Left lung (tissue), 10 donors: ENCODE measurements around the gene ZNF383. TPM values are rescaled to one million over a fixed set of nuclear protein-coding genes. Genes with fewer than 3 reads are reported as not detected.
"Not testable (repeated sequence)": the region's sequence is repeated elsewhere in the genome, so short reads cannot be mapped to it uniquely, and the experiment has no call there.

ENCODE experiments used
- ATAC-seq: fragments of 200-7000 bp; cut with Tn5 transposase; one replicate; pipeline ENCODE4 v1.9.1; 2020; ENCODE audit warnings: moderate library complexity
- DNase-seq, 4 donors: peaks; one replicate each; pipeline ENCODE4 v3.0.0-alpha.2; 2013 to 2020
- H3K27ac ChIP-seq, 2 donors: fragments of 200-600 bp; sonication (generic) in 1 of 2; one replicate each; pipeline versions ENCODE4 v1.5.0 to v1.8.0; 2020 to 2021
- H3K27me3 ChIP-seq, 2 donors: fragments of 200-600 bp; sonication (generic) in 1 of 2; one replicate each; pipeline versions ENCODE4 v1.5.0 to v1.8.0; 2020 to 2021
- H3K36me3 ChIP-seq, 2 donors: fragments of 200-600 bp; sonication (generic) in 1 of 2; one replicate each; pipeline versions ENCODE4 v1.5.0 to v1.8.0; 2020 to 2021
- H3K4me1 ChIP-seq, 2 donors: fragments of 200-600 bp; one replicate each; pipeline ENCODE4 v1.8.0; 2021
- H3K4me3 ChIP-seq, 2 donors: fragments of 200-600 bp; sonication (generic) in 1 of 2; one replicate each; pipeline versions ENCODE4 v1.5.0 to v1.8.0; 2020 to 2021; ENCODE audit warnings: mild to moderate bottlenecking in 1 of 2
- H3K9me3 ChIP-seq, 2 donors: fragments of 200-600 bp; sonication (generic) in 1 of 2; one replicate each; pipeline versions ENCODE4 v1.5.0 to v1.8.0; 2020 to 2021
- intact Hi-C, 2 donors: fragments of 100-400 bp; cut with DNase I; formaldehyde crosslinking; loops; one replicate each; pipeline versions ENCODE4 v1.11.2 to v1.14.2; 2022
- polyA plus RNA-seq, 6 donors: library from polyadenylated mRNA; unstranded; fragments of 120-200 nt; gene quantifications; one replicate each; pipeline ENCODE4 v1.2.1, GENCODE V29; 2013; ENCODE audit not compliant: insufficient read length in 6 of 6
- total RNA-seq, 2 donors: library from RNA; stranded (reverse); fragmentation: NEBNext Ultra II Directional; extraction: Animal tissue kit (Norgen Biotek cat#: 25700); gene quantifications; one replicate each; pipeline ENCODE4 v1.2.1, GENCODE V29; 2021
- donor health status: DM: no; HTN: yes; CAD: no.
- donor health status: DM: no; HTN: no; CAD: no.

The ZNF383 gene
- total and polyA plus RNA-seq, 8 donors: 5.5 to 19.2 (median 15.5) TPM

DNA sequence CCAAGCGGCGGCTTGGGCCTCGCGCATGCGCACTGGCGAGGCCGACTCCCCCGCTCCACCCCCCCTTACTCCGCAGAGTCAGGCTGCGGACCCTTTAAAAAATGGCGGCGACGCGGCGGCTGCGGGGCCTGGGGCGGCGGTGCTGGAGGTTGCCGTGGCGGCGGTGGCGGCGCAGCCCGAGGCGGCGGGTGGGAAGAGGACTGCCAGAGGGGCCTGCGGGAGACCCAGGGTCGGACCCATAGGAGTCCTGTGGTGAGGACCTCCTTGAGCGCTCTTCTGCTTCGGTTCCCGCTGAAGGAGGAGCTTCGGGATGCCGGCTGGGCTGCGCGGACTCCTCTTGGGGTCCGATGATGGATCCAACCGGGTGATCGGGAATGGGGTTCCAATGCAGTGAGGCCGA lies 71.2 kb downstream of the ZNF383 start:
- peaks cover 0 to 13% of the 10 kb centered on the region in 2 donors for H3K9me3 ChIP-seq
- ATAC-seq, H3K4me3 ChIP-seq, H3K27ac ChIP-seq, H3K27me3 ChIP-seq, intact Hi-C loops, H3K36me3 ChIP-seq, H3K4me1 ChIP-seq: not testable (repeated sequence)
- DNase-seq: peak in 1 of 4 donors; percentile 93

DNA sequence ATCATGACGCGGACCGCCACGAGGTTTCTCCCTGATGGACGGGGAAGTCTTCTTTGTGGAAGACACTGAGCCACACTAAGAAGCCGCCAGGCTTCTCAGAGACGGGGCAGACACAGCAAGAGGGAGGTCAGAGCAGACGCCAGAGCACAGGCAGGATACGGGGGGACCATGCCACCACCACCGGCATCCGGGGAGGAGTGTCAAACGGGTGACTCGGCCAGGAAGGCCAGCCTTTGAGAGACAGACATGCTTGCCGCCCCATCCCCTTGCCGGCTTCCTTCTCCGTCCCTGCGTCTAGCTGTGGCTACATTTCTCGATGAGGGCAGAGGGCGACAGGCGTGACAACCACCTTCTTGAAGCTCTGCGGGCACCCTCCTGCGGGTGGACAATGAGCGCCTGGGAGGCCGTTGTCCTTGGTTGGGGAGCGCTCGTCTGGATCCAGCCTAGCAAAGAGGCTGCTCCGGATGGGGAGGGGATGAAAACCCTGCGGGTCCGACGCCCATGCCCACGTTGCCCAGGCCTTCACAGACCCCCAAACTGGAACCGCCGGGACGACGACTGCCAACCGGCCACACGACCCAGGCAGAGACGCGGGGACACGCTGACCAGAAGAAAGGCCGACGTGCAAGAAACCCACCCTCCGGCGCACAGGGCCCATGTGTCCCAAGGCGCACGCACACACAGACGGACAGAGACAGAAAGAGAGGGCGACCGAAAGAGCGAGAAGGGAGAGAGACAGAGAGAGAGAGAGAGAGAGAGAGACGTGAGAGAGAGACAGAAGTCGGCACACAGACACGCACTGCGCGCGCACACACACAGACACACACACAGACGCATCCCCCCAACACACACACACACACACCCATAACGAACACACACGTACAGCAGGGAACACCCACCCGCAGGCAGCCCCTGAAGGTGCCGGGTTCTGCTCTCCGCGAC lies 75.3 kb downstream of the ZNF383 start:
- DNase-seq: peak in 2 of 4 donors; percentile 66 to 98
- intact Hi-C loops, ATAC-seq, H3K4me1 ChIP-seq, H3K27me3 ChIP-seq, H3K36me3 ChIP-seq, H3K4me3 ChIP-seq, H3K27ac ChIP-seq: not testable (repeated sequence)
- peaks cover 0 to 14% of the 10 kb centered on the region in 2 donors for H3K9me3 ChIP-seq

DNA sequence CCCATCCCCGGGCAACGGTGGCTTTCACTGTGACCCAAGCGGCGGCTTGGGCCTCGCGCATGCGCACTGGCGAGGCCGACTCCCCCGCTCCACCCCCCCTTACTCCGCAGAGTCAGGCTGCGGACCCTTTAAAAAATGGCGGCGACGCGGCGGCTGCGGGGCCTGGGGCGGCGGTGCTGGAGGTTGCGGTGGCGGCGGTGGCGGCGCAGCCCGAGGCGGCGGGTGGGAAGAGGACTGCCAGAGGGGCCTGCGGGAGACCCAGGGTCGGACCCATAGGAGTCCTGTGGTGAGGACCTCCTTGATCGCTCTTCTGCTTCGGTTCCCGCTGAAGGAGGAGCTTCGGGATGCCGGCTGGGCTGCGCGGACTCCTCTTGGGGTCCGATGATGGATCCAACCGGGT lies 76.2 kb downstream of the ZNF383 start:
- H3K27me3 ChIP-seq, H3K4me3 ChIP-seq, H3K4me1 ChIP-seq, intact Hi-C loops, ATAC-seq, H3K27ac ChIP-seq, H3K36me3 ChIP-seq: not testable (repeated sequence)
- DNase-seq: peak in 1 of 4 donors; percentile 88
- H3K9me3 ChIP-seq: peaks cover 0 to 12% of the 10 kb centered on the region in 2 donors

Other genes with a start within 250 kb of the ZNF383 start
- 10 to 100 TPM in 1 of 2 donors, 1 to 10 TPM in 1; 5.9 to 12.3 TPM for gene ZNF420, start 139.8 kb upstream of the ZNF383 start, total RNA-seq
- gene ZNF420, start 139.8 kb upstream of the ZNF383 start, polyA plus RNA-seq: 10 to 100 TPM; 20.7 to 22.9 (median 21.9) TPM
- 1 to 10 TPM; 9.6 to 9.9 TPM for gene ZNF585A, start 45.5 kb upstream of the ZNF383 start, total RNA-seq
- gene ZNF585A, start 45.5 kb upstream of the ZNF383 start, polyA plus RNA-seq: 10 to 100 TPM; 13.0 to 17.5 (median 15.6) TPM
- gene ZNF585B, start 7.7 kb upstream of the ZNF383 start, total RNA-seq: 10 to 100 TPM; 11.6 to 16.6 TPM
- 10 to 100 TPM; 17.2 to 23.8 (median 19.8) TPM for gene ZNF585B, start 7.7 kb upstream of the ZNF383 start, polyA plus RNA-seq
- gene ZNF527, start 152.9 kb downstream of the ZNF383 start, total RNA-seq: 1 to 10 TPM; 4.3 to 5.4 TPM
- 10 to 100 TPM in 5 of 6 donors, 1 to 10 TPM in 1; 9.9 to 11.9 (median 11.4) TPM for gene ZNF527, start 152.9 kb downstream of the ZNF383 start, polyA plus RNA-seq
- 1 to 10 TPM; 3.5 to 4.6 TPM for gene ZNF569, start 249.2 kb downstream of the ZNF383 start, total RNA-seq
- gene ZNF569, start 249.2 kb downstream of the ZNF383 start, polyA plus RNA-seq: 10 to 100 TPM in 3 of 6 donors, 1 to 10 TPM in 3; 9.1 to 15.5 (median 10.4) TPM